GM10266 (cell line): ENCODE measurements around the gene GLP1R.

Experiments used
- DNase-seq: peaks from one replicate; pipeline ENCODE4 v3.0.0; 2012; ENCODE audit errors: extremely low spot score
- CTCF ChIP-seq: IDR thresholded peaks from 2 replicates; pipeline ENCODE4 v1.5.1; 2012; ENCODE audit warnings: mild to moderate bottlenecking, low read depth; ENCODE audit not compliant: control insufficient read depth, insufficient read depth; ENCODE audit errors: missing control alignments

The GLP1R gene

DNA sequence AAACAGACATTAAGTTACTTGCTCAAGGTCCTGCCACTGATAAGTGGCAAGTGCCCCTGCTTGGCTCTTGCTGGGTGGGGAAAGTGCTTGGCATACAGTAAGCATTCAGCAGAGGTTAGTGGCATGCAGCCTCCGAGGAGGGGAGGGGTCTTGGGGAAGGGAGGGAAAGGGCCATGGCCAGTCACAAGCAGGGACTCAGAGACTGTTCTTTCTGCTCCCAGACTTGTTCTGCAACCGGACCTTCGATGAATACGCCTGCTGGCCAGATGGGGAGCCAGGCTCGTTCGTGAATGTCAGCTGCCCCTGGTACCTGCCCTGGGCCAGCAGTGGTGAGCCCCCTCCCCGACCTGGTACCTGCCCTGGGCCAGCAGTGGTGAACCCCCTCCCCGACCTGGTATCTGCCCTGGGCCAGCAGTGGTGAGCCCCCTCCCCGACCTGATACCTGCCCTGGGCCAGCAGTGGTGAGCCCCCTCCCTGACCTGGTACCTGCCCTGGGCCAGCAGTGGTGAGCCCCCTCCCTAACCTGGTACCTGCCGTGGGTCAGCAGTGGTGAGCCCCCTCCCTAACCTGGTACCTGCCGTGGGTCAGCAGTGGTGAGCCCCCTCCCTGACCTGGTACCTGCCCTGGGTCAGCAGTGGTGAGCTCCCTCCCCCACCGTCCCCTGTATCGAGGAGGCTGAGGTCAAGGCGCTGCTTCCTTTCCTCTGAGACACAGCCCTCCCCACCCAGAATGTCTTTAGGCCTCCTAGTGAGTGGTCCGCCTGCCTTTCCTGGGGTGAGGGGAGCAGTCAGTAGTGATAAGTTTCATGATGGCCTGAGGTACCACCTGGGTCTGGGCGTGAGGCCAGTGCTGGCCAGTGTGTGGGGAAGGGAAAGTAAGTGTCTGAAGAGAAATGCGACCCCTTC, 8.9 kb downstream of the GLP1R start:
- no peak for DNase-seq

GRCh38 chr6:39058471-39059147, 10.0 kb downstream of the GLP1R start:
- no peak for TF ChIP-seq CTCF
- no peak for DNase-seq

More for the DNA sequence above, 8.9 kb downstream of the GLP1R start:
- no peak for TF ChIP-seq CTCF

DNA sequence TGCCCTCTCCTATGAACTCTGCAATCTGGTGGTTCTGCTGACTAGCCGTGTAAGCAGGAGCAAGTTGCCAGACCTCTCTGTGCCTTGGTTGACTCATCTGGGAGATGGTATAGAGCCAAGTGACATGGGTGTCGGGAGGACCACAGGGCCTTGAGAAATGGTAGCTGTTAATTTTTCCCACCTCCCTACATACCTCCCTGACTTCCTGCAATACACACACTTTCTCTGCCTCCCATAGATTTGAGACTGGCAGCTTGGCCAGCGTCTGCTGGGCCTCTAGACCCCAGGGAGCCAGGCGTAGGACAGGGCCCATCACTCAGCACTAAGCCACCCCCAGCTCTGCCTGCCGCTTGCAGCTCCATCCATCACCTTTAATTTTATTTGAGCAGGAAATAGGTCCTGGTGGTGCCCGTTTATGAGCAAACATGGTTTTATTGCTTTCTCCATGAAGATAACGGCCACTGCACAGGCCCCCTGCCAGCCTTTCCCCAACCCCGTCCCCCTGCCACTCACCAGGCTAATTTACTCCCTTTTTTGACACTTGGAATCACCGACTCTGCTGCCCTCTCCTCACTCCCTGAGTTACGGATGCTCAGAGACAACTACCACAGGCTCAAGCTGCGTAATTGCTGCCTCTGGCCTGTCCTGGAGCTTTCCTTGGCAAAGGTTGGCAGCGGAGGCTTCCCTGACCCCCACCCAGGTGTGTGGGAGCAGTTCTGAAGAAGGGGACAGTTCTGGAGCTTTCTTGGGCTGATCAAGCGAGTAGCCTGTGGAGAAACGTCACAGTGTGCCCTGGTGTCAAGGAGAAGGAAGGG, 11.1 kb downstream of the GLP1R start:
- no peak for DNase-seq
- TF ChIP-seq CTCF: no peak

- DNase-seq: no peak
- no peak for TF ChIP-seq CTCF
Observed at GRCh38 chr6:39060467-39061160, 12.0 kb downstream of the GLP1R start.

GRCh38 chr6:39061182-39061581, 12.6 kb downstream of the GLP1R start:
- DNase-seq: no peak

More at GRCh38 chr6:39061182-39061581, 12.6 kb downstream of the GLP1R start:
- no peak for TF ChIP-seq CTCF
